OCI-LY7 (cell line): ENCODE data around the gene MRPL11. TPM values are rescaled to one million over a fixed set of nuclear protein-coding genes. Genes with fewer than 3 reads are reported as not detected.
A peak's percentile ranks its signal among the peaks of the same experiment; 100 is the strongest.

Experiments used
- BruUV-seq: library from RNA; stranded (reverse); fragments of 400-500 nt; replicated peaks from 2 replicates; lab custom pipeline; 2021; lab: Mats Ljungman, UMichigan
- CTCF ChIA-PET: fragments of 300-600 bp; sonication (Branson Sonifier 250); formaldehyde crosslinking; loops from one replicate; lab custom pipeline; 2022; ENCODE audit warnings: antibody characterized with exemption; ENCODE audit not compliant: unreplicated experiment; lab: Charles Lee
- POLR2A ChIA-PET: fragments of 300-600 bp; sonication (Branson Sonifier 250); formaldehyde crosslinking; loops from one replicate; lab custom pipeline; 2022; ENCODE audit warnings: antibody characterized with exemption; lab: Charles Lee
- DNase-seq: peaks from one replicate; pipeline ENCODE4 v3.0.0-alpha.2; 2015; ENCODE audit warnings: low spot score
- H2AFZ ChIP-seq: fragments of 200-600 bp; sonication (generic), shearing (Covaris generic); 2 replicates; pipeline ENCODE4 v1.6.1; 2014; ENCODE audit warnings: mild to moderate bottlenecking, antibody characterized with exemption, low read length, moderate library complexity
- H3K27ac ChIP-seq: fragments of 200-600 bp; sonication (generic); 2 replicates; pipeline ENCODE4 v1.5.1; 2014; ENCODE audit warnings: mixed run types, low read depth, mild to moderate bottlenecking, moderate library complexity, low read length, inconsistent platforms; ENCODE audit not compliant: poor library complexity, severe bottlenecking
- H3K36me3 ChIP-seq: fragments of 200-600 bp; sonication (generic); 2 replicates; pipeline ENCODE4 v1.6.1; 2014; ENCODE audit warnings: mild to moderate bottlenecking, antibody characterized with exemption, low read length, moderate library complexity, mixed read lengths; ENCODE audit not compliant: insufficient read depth
- H3K4me1 ChIP-seq: fragments of 200-600 bp; sonication (generic); 2 replicates; pipeline ENCODE4 v1.5.1; 2014; ENCODE audit warnings: mild to moderate bottlenecking, low read length; ENCODE audit not compliant: insufficient read depth, poor library complexity, severe bottlenecking
- H3K4me2 ChIP-seq: fragments of 200-600 bp; sonication (generic); 2 replicates; pipeline ENCODE4 v1.6.1; 2014; ENCODE audit warnings: mild to moderate bottlenecking, low read length
- H3K4me3 ChIP-seq: fragments of 200-600 bp; sonication (generic); 2 replicates; pipeline ENCODE4 v1.5.1; 2014; ENCODE audit warnings: mild to moderate bottlenecking, low read depth, low read length; ENCODE audit not compliant: poor library complexity, severe bottlenecking
- H3K79me2 ChIP-seq: fragments of 200-600 bp; sonication (generic); 2 replicates; pipeline ENCODE4 v1.6.1; 2016; ENCODE audit warnings: low read depth, mild to moderate bottlenecking, low read length, moderate library complexity, mixed read lengths; ENCODE audit not compliant: insufficient read depth
- H3K9me2 ChIP-seq: fragments of 200-600 bp; sonication (generic); 2 replicates; pipeline ENCODE4 v1.6.1; 2016; ENCODE audit warnings: mild to moderate bottlenecking, low read length, mixed read lengths; ENCODE audit not compliant: insufficient read depth
- H3K9me3 ChIP-seq: fragments of 200-600 bp; sonication (generic); 2 replicates; pipeline ENCODE4 v1.6.1; 2014; ENCODE audit warnings: mild to moderate bottlenecking, mixed run types, low read length, mixed read lengths
- H4K20me1 ChIP-seq: fragments of 200-600 bp; sonication (generic); 2 replicates; pipeline ENCODE4 v1.6.1; 2014; ENCODE audit warnings: mild to moderate bottlenecking, antibody characterized with exemption, low read length, moderate library complexity, mixed read lengths; ENCODE audit not compliant: insufficient read depth
- CTCF ChIP-seq: fragments of 200-600 bp; sonication (generic); conservative IDR thresholded peaks from 2 replicates; pipeline ENCODE4 v1.5.1; 2014; ENCODE audit warnings: mild to moderate bottlenecking, antibody characterized with exemption, low read length, moderate library complexity, mixed read lengths
- EZH2phosphoT487 ChIP-seq: fragments of 200-600 bp; sonication (generic); IDR thresholded peaks from 2 replicates; pipeline ENCODE4 v1.6.1; 2018; ENCODE audit warnings: low read depth, borderline replicate concordance, mild to moderate bottlenecking, mixed run types, antibody characterized with exemption, low read length, moderate library complexity, mixed read lengths
- intact Hi-C: fragments of 100-400 bp; cut with micrococcal nuclease; formaldehyde crosslinking; loops from one replicate; pipeline ENCODE4 v1.10.0; 2022; ENCODE audit not compliant: unreplicated experiment
- total RNA-seq, 2 experiments: library from RNA; depleted of rRNA in 1 of 2; stranded (reverse); fragments of >200 nt in 1 of 2; shearing (Covaris generic) in 1 of 2; gene quantifications; 2 replicates each; pipeline ENCODE4 v1.2.3, GENCODE V29; 2014 to 2022

The MRPL11 gene
- total RNA-seq, 2 experiments from 2014 or later: 88.6 to 101 TPM

- H3K4me1 ChIP-seq: peaks cover 36% of the 10 kb centered on the region
- H3K79me2 ChIP-seq: no peaks in the 10 kb centered on the region
- no TSS peak for BruUV-seq
- peaks cover 5% of the 10 kb centered on the region; the same call in 1 of the 2 replicates for H3K36me3 ChIP-seq
- POLR2A ChIA-PET: interaction anchor here (0.6 to 1.4 kb wide), 9 partner anchors 8 to 795 kb away, joined by 3 to 6 read pairs (median 3); no protein-coding TSS in a partner anchor
- peak within 1 kb of the TSS; percentile 90 for H3K4me2 ChIP-seq
- H3K9me3 ChIP-seq: peaks cover 13% of the 10 kb centered on the region
- no peaks in the 10 kb centered on the region for H3K9me2 ChIP-seq
- peak within 1 kb of the TSS; percentile 77 for H2AFZ ChIP-seq
- peak within 1 kb of the TSS; percentile 73 for H3K27ac ChIP-seq
- CTCF ChIA-PET: interaction anchor here (0.5 to 1.0 kb wide), 10 partner anchors 17 to 1948 kb away, joined by 3 to 12 read pairs (median 6); partner anchors contain the start of gene NPAS4
- peak; percentile 93 for DNase-seq
- H4K20me1 ChIP-seq: no peaks in the 10 kb centered on the region
- TF ChIP-seq EZH2phosphoT487 (no peak), CTCF (no peak)
- intact Hi-C loops: no loop called here
- H3K4me3 ChIP-seq: peak within 1 kb of the TSS; percentile 69
Observed at GRCh38 chr11:66466225-66467033, 27.8 kb upstream of the MRPL11 start, which contains the start of gene PELI3. PELI3 (plus strand) TSS chr11:66466905; CDS start chr11:66468129, 1,224 bp downstream.

- intact Hi-C loops: no loop called here
- CTCF ChIA-PET: no interaction called here
- BruUV-seq: no TSS peak
- peak overlapping the region; percentile 69 for H3K4me3 ChIP-seq
- H3K4me1 ChIP-seq: peaks cover 36% of the 10 kb centered on the region
- peak overlapping the region; percentile 90 for H3K4me2 ChIP-seq
- H3K9me2 ChIP-seq: no peaks in the 10 kb centered on the region
- POLR2A ChIA-PET: interaction anchor here (0.6 to 1.4 kb wide), 2 partner anchors 7 to 230 kb away, joined by 3 to 5 read pairs; no protein-coding TSS in a partner anchor
- peak overlapping the region; percentile 77; the same call in 1 of the 2 replicates for H2AFZ ChIP-seq
- peak; percentile 66 for DNase-seq
- no peaks in the 10 kb centered on the region for H3K79me2 ChIP-seq
- H3K36me3 ChIP-seq: peaks cover 9% of the 10 kb centered on the region; the same call in 1 of the 2 replicates
- peaks cover 18% of the 10 kb centered on the region for H3K9me3 ChIP-seq
- TF ChIP-seq EZH2phosphoT487: no peak
- no peak for TF ChIP-seq CTCF
- H3K27ac ChIP-seq: peak overlapping the region; percentile 73
- no peaks in the 10 kb centered on the region for H4K20me1 ChIP-seq
Observed at GRCh38 chr11:66465373-66466224, 27.0 kb upstream of the MRPL11 start.
